GM21825 (cell line): ENCODE results near the gene PSMD11.
A peak's percentile ranks its signal among the peaks of the same experiment; 100 is the strongest.
"Not testable (repeated sequence)": the region's sequence is repeated elsewhere in the genome, so short reads cannot be mapped to it uniquely, and the experiment has no call there.

ENCODE experiments used
- ATAC-seq: cut with Tn5 transposase; IDR thresholded peaks from one replicate; pipeline ENCODE4 v1.9.1; 2021; ENCODE audit warnings: mild to moderate bottlenecking, moderate library complexity; ENCODE audit not compliant: unreplicated experiment

Gene PSMD11

DNA sequence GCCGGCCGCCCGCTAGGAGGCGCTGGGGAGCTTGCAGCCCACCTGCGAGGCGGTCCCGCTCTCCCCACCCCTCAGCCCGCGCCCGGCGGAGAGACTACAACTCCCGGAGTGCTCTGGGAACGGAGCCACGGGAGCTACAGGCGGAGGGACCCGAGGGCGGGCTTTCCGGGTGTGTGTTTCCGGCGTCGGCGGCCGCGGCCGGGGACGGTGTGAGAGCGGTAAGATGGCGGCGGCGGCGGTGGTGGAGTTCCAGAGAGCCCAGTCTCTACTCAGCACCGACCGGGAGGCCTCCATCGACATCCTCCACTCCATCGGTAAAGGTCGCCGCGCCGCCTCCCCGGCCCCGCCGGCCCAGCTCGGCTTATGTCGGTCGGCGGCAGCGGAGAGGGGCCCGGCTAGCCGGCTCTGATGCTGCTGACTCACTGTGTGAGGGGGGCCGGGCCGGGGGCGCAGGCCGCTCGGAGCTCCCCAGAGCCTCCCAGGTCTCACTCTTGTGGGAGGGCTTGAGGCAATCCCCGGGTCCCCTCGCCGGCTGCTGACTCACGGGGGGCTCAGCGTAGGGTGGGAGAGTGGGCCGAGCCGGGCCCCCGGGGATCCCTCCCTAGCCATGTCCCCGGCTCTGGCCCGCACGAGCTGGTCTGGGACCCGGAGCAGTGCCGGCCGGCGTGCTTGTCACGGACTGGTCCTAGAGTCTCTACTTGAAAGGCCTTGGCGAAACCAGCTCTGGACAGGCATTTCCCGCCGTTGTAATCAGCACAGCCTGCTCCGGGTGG, at the start of gene PSMD11:
TSS of gene PSMD11 (plus strand) at position 210 of the 773 bp plus-strand sequence. CDS start at position 224, 14 bp downstream.
- peak; percentile 95 for ATAC-seq

DNA sequence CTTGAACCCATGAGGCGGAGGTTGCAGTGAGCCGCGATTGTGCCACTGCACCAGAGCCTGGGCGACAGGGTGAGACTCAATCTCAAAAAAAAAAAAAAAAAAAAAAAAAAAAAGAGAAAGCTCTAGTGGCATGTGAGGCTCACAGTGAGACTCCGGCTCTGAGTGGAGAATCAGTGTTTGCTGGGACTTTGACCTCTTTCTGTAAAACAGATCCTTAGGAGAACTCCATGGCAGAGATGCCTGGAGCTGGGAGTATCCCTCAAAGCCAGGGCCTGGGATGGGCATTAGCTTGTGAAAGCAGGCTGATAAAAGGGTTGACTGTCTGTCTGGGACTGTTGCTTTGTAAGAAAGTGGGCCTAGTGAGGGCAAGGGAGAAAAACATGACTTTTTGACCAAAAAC, 48.0 kb upstream of the PSMD11 start:
- ATAC-seq = no peak

DNA sequence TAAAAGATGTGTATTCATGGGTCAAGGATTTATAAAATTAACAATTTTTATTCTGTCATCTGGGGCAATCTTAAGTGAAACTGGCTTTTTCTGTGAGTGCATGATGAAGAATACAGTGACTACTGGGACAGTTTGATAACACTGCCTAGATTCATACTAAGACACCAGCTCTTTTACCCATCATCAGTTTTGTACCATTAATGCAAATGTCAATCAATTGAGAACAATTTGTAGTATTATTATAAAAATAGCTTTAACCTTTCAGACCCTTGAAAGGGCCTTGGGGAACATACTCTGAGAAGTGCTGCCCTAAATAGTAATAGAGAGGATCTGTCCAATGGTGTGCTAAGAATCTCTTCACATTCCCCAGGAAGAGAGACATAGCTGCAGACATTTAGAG, 45.4 kb upstream of the PSMD11 start:
- ATAC-seq = no peak

DNA sequence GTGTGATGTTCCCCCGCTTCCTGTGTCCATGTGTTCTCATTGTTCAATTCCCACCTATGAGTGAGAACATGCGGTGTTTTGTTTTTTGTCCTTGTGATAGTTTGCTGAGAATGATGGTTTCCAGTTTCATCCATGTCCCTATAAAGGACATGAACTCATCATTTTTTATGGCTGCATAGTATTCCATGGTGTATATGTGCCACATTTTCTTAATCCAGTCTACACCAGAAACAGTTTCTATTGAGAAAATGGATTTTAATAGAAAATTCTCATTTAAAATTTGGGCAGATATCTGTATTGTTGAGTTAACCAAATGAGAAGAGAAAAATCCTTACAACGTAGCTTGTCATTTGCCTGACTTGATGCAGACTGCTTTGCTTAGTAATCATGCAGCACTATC, 34.2 kb upstream of the PSMD11 start:
- not testable (repeated sequence) for ATAC-seq

DNA sequence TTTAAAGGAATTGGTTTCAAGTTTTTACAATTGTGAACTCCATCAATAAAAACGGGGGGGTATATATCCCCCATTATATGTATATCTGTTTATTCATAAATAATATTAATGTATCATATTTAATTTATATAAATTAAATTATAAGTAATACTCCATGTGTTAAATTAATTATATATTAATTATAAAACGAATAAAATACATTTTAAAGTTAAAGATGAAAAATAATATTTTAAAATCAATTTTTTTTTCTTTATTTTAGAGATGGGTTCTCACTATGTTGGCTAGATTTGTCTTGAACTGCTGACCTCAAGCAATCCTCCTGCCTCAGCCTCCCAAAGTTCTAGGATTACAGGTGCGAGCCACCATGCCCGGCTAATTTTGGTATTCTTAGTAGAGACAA, 17.4 kb upstream of the PSMD11 start:
- no peak for ATAC-seq

DNA sequence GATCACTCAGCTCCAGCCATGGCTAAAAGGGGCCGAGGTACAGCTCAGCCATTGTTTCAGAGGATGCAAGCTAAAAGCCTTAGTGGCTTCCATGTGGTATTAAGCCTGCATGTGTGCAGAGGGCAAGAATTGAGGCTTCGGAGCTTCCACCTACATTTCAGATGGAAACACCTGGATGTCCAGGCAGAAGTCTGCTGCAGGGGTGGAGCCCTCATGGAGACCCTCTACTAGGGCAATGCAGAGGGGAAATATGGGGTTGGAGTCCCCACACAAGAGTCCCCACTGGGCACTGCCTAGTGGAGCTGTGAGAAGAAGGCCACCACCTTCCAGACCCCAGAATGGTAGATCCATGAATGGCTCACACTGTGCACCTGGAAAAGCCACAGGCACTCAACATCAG, 14.7 kb upstream of the PSMD11 start:
- no peak for ATAC-seq

DNA sequence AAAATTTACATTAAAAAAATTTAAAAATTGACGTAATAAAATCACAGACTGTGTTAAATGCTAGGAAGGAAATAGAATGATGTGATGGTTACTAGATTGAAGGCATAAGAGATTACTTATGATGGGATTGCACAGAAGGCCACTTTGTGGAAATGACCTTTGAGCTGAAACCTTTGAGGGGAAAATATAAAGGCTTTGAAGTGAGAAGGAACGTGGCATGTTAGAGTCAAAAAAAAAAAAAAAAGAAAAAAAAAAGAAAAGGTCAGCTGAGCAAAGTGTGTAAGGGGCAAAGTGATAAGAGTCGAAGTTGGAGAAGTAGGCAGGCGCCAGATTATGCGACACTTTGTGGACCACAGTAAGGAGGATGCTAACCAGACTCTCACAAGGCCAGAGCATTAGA, 3.6 kb upstream of the PSMD11 start:
- no peak for ATAC-seq

DNA sequence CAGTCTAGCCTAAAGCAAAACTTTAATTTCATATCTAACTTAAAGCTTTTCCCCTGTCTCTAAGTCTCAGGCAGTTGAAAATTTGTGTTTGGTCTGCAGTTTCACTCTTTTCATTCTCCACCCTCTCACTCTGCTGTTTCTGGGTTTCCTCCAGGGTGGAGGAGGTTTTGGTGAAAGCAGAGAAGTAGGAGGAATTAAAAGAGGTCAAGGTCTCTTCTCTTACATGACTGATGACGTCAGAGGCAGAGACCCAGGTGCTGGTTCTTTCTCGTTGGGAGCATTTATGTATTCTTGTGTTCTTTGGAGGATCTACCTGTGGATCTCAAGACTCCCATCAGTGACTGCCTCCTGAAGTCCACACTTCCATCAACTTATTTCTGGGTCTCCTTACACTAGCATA, 2.4 kb upstream of the PSMD11 start:
- ATAC-seq = no peak

DNA sequence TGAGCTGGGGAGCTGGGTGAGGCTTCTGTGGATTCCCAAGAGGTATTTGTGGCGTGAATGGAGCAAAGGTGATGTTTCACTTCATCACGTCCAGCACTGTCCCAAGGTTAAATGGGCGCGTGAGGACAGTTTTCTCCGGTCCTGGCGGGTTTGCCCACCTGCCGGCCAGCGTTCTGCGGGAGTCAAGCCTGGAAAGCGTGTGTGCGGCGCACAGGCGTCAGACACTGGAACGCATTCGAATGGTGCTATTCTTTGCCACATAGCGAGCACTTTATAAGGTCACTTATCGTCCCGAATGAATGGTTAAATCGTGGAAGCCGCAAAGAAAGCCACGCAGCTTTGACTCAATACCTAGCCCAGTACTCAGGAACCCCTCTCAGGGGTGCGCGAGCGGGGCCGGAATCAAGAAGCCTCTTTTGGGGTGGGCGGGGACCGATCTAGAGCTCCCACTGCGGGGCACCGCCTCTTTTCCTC, 446 bp upstream of the PSMD11 start:
- no peak for ATAC-seq

DNA sequence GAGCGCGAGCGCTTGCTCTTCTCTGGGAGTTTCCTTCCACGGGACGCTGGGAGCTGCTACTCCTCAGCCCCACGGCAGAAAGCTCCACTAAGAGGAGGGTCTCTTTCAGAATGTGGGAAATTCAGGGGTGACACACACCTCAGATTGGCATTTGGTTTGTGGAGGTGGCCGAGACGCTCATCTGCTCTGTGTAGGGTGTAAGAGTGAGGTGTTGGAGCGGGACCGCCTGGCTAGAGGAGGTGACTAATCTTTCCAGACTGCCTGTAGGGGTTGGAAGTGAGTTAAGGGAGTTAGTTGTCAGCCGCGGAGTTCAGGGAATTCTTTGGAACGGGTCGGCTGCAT, 735 bp downstream of the PSMD11 start:
- peak; percentile 17 for ATAC-seq

DNA sequence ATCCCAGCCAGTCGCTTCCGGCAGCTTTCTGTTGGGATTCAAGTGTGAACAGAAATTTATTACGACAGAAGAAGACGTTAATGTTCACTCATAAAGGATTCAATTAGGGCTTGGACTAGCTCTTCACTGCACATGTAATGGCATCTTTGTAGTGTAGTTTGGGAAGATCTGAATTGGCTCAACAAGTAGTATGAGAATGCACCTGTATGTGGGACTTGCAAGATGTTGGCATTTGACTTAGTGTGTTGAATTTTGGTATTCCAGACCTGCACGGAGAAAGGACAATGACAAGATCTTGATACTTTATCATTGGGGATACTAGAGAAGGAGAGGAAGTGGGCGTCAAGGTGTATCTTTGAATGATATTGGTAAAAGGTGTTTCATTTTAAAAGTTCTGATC, 1.2 kb downstream of the PSMD11 start:
- no peak for ATAC-seq

DNA sequence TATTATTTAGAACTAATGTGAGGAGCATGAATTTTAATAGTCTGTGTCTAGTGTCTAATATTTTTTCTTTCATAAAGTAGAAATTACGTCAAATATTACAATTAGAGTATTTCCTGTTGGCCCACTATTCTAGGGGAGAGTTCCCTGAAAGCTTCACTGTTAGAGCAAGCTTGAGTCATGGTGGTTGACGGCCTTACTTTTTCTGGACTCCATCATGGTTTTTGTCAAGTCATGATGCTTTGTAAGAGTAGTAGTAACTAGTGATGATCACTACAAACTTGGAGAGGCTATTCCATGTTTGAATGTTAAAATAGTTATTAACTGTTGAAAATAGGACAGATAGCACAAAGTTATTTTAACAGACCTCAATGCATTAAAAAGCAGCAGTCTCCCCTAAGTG, 1.7 kb downstream of the PSMD11 start:
- no peak for ATAC-seq

DNA sequence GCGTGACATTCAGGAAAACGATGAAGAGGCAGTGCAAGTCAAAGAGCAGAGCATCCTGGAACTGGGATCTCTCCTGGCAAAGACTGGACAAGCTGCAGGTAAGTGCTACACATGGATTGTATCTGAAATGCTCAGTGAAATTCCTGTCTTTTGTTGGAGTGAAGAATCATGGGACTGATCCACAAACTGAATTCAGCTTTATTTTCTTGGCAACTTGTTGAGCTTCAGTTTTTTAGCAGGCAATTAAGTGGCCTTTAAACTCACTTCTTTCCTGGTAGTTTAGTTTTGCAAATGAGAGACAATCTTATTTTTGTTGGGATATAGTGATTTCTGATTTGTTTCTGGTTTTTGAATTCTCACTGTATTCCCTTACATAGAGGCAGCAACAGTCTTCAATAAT, 2.6 kb downstream of the PSMD11 start:
- no peak for ATAC-seq

DNA sequence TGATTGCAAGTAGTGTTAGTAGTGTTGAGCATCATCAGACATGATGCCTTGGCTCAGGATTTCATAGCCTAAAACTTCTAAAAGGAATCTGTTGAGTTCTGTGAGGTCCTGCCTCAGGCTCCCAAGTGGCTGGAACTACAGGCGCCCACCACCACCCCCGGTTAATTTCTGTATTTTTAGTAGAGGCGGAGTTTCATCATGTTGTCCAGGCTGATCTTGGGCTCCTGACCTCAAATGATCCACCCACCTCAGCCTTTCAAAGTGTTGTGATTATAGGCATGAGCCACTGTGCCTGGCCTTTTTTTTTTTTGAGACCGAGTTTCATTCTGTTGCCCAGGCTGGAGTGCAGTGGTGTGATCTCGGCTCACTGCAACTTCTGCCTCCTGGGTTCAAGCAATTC, 5.7 kb downstream of the PSMD11 start:
- no peak for ATAC-seq

DNA sequence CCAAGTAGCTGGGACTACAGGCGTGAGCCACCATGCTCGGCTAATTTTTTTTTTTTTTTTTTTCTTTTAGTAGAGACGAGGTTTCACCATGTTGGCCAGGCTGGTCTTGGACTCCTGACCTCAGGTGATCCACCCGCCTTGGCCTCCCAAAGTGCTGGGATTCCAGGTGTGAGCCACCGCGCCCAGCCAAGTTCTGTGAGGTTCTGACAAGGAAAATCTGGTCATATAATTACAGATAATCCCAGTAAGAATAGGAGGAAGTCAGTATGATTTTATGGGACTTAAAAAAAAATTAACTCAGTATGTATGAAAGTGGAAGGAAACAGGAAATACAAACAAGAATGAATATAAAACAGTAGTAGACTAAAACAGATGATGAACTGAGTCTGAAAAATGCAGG, 6.1 kb downstream of the PSMD11 start:
- ATAC-seq = not testable (repeated sequence)

DNA sequence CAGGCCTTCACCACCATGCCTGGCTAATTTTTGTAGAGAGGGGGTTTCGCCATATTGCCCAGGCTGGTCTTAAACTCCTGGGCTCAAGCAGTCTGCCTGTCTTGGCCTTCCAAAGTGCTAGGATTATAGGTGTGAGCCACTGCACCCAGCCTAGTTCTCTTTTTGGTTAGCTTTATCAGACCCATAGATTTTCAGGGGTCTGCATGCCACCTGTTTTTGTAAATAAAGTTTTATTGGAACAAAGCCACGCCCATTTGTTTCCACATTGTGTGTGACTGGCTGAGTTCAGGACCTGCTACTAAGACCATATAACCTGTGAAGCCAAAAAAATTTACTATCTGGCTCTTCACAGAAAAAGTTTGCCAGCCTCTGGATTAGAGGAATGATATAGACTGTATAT, 7.6 kb downstream of the PSMD11 start:
- no peak for ATAC-seq

DNA sequence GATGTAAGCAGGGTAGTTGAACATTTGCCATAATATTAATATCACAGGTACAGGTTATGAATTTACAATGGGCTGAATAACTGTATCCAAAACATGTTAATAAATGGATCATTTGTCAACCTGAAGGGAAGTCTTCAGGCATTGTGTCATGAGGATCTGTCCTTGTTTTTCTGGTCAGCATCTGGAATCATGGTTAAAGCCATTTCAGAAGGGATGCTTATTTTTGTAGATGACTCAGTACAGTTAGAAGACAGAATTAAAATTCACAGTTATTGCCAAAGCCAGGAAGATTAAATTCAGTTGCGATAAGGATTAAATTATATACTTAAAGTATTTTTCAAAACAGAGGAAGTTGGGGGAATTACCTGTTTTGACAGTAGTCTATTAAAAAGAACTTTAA, 8.0 kb downstream of the PSMD11 start:
- no peak for ATAC-seq

DNA sequence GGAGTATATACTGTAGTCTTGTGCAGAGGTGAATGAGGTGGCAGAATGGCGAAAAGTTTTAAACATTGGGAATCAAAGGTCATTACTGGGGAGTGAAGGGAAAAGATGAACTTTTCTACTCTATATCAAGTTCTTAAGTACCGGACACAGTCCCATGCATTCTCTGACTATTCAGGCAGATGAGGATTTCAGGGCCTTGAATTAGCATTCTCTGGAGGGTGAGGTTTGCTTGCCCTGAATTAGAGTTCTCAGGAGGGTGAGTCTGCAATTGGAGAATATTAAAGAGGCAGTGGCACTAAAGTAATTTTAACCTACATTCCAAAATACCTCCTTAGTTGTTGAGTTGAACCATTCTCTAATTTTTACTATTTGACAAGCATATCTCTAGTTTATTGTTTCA, 9.1 kb downstream of the PSMD11 start:
- no peak for ATAC-seq

DNA sequence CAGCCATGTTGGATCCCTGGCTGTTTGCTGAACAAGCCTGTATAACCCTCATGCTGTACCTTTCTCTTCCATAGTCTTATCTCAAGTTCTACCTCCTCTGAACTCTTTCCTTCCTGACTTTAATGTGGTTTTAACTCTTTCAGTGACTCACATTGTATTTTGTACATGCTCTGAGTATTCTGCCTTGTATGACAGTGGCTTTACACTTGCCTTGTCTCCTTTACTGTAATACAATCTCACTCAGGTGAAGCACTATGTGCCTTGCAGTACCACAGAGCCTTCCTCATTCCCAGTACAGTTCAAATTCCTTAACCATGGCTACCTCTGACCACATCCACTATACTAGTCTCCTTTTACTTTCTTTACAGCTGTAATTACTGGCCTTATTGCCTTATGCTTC, 14.1 kb downstream of the PSMD11 start:
- ATAC-seq = no peak

DNA sequence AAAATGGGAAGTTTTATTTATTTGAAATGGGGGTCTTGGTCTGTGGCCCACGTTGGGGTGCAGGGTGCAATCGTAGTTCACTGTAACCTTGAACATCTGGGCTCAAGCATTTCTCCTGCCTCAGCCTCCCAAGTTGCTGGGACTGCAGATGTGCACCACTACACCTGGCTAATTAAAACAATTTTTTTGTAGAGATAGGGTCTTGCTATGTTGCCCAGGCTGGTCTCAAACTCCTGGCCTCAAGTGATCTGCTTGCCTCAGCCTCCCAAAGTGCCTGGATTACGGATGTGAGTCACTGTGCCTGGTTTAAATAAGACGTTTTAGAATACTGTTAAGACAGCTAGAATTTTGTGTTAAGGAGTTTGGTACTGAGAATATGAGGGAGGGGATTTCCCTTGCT, 15.7 kb downstream of the PSMD11 start:
- ATAC-seq = no peak

DNA sequence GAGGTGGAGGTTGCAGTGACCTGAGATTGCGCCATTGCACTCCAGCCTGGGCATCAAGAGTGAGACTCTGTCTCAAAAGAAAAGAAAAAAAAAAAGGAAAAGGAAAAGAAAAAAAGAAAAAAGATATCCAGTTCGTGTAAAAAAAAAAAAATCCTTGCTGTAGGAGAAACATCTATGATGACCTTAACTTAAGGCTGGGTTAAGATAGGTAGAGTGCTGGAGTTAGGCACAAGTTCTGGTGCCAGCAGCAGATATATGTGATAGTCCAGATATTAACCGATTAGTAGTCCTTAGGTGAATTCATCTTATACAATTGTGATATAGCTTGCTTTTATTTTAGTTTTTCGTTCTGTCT, 17.2 kb downstream of the PSMD11 start:
- ATAC-seq = no peak

DNA sequence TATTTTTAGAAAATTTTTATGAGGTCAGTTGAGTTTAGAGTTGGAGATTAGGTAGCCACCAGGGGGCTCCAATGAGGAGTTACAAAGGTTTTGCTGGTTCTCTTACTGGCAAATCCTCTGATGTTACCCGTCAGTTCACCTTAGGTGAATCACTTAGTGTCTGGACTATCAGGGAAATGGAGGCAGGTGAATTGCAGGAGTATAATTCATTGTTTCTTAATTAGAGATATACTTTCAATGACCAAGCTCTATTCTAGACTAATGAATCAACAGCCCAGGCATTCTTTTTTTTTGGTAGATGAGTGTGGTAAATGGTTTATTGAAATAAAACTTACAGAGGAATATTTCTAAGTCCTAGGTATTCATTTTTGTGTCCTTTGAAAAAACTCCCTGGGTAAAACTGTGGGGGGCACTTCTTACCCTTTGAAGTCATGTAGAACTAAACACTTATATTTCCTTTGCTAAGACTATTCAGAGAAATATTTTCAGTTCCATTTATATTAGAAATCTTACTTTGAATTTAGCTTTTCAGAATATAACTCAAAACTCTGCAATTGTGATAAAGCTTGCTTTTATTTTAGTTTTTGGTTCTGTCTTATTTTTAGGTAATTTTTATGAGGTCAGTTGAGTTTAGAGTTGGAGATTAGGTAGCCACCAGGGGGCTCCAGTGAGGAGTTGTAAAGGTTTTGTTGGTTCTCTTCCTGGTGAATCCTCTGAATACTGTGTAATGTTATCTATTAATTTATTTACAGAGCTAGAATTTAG, 17.7 kb downstream of the PSMD11 start:
- no peak for ATAC-seq

DNA sequence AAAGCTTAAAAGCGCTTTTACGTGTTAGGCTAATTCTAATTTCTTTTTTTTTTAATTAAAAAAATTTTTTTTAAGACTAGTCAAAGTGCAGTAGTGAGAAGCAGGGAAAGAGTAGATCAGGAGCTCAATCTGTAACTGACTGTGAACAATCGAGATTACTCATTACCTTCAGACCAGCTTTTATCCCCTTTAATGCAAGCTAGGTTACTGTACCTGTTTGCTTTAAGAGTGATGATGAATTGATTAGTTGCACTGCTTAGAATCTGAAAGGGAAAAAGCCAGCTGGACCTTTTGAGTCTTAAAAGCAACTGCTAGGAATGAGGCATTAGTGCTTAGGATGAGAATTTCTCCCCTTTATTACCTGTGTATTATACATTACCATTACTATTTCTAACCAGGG, 19.0 kb downstream of the PSMD11 start:
- ATAC-seq = no peak
